H1 (cell line): ENCODE results near the gene SNTN.

Experiments
- EGR1 ChIP-seq: IDR thresholded peaks from 2 replicates; pipeline ENCODE4 v1.6.1; 2011; ENCODE audit warnings: low read depth, low read length, borderline replicate concordance
- JUN ChIP-seq: IDR thresholded peaks from 2 replicates; pipeline ENCODE4 v1.6.1; 2011; ENCODE audit warnings: low read depth, mild to moderate bottlenecking, improper control_type of control experiment, low read length
- PHF8 ChIP-seq: fragments of 200-600 bp; sonication (generic); conservative IDR thresholded peaks from 2 replicates; pipeline ENCODE4 v1.7.1; 2012; ENCODE audit warnings: low read depth, mild to moderate bottlenecking, inconsistent platforms, low read length, moderate library complexity
- POLR2A ChIP-seq, 2 experiments: IDR thresholded peaks; 1 replicate in 1 of 2; 2 replicates in 1 of 2; pipeline ENCODE4 v1.6.1; 2011; ENCODE audit warnings: low read depth in 2 of 2, low read length in 2 of 2, mild to moderate bottlenecking in 2 of 2; ENCODE audit errors: control extremely low read depth in 1 of 2
- SUZ12 ChIP-seq: fragments of 200-600 bp; sonication (generic); IDR thresholded peaks from 2 replicates; pipeline ENCODE4 v1.6.1; 2012; ENCODE audit warnings: mild to moderate bottlenecking, inconsistent platforms, low read length, moderate library complexity, mixed read lengths
- TF ChIP-seq, protein P1 (sequence below), 3 experiments: IDR thresholded peaks; 1 replicate in 2 of 3; 2 replicates in 1 of 3; pipeline versions ENCODE4 v1.5.1 to v1.6.1; 2011; ENCODE audit warnings: low read length in 3 of 3, mild to moderate bottlenecking in 3 of 3, inconsistent platforms in 2 of 3, low read depth in 1 of 3, moderate library complexity in 1 of 3; ENCODE audit not compliant: insufficient read depth in 1 of 3; ENCODE audit errors: control extremely low read depth in 1 of 3

DNA sequence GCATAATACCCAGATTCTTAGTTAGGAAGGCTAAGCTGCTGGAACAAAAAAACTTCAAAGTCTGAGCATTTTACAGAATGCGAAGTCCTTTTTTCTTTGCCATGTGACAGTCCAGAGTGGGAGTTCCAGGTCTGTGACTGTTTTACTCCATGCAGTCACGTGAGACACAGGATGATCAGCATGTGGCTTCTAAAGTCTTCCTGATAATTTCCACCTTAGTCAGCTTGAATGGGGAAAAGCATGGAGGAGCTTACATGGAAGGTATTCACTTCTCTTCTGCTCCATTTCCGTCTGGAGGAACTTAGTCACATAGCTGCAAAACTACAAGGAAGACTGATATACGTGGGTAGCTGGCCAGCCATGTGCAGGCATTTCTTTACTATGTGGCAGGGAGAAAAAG, 1.7 kb downstream of the SNTN start:
- no peak for TF ChIP-seq SUZ12
- TF ChIP-seq PHF8, result no peak
- TF ChIP-seq, protein P1, sequence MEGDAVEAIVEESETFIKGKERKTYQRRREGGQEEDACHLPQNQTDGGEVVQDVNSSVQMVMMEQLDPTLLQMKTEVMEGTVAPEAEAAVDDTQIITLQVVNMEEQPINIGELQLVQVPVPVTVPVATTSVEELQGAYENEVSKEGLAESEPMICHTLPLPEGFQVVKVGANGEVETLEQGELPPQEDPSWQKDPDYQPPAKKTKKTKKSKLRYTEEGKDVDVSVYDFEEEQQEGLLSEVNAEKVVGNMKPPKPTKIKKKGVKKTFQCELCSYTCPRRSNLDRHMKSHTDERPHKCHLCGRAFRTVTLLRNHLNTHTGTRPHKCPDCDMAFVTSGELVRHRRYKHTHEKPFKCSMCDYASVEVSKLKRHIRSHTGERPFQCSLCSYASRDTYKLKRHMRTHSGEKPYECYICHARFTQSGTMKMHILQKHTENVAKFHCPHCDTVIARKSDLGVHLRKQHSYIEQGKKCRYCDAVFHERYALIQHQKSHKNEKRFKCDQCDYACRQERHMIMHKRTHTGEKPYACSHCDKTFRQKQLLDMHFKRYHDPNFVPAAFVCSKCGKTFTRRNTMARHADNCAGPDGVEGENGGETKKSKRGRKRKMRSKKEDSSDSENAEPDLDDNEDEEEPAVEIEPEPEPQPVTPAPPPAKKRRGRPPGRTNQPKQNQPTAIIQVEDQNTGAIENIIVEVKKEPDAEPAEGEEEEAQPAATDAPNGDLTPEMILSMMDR (IDR thresholded peaks at IDR 0.05; ENCODE audit: control extremely low read depth in 1 of 3, insufficient read depth in 1 of 3, low read depth in 1 of 3, low read length in 3 of 3), result no peak
- TF ChIP-seq EGR1, result no peak
- TF ChIP-seq POLR2A (IDR thresholded peaks at IDR 0.05; ENCODE audit: control extremely low read depth in 1 of 2, low read depth in 2 of 2, low read length in 2 of 2), result no peak
- TF ChIP-seq JUN, result no peak
